Parathyroid adenoma (tissue), 2 donors: ENCODE data around the gene ATF7IP.

Experiments used
- H2AFZ ChIP-seq: fragments of 300-600 bp; sonication (generic); one replicate; pipeline ENCODE4 v1.7.0; 2017; ENCODE audit warnings: antibody characterized with exemption, mild to moderate bottlenecking
- H3K27ac ChIP-seq: fragments of 300-600 bp; sonication (generic); one replicate; pipeline ENCODE4 v1.7.0; 2017
- H3K27me3 ChIP-seq: fragments of 300-600 bp; sonication (generic); one replicate; pipeline ENCODE4 v1.7.0; 2017; ENCODE audit warnings: low read length; ENCODE audit not compliant: control insufficient read depth, insufficient read depth
- H3K36me3 ChIP-seq: fragments of 300-600 bp; sonication (generic); one replicate; pipeline ENCODE4 v1.7.0; 2017; ENCODE audit warnings: low read length; ENCODE audit not compliant: control insufficient read depth, insufficient read depth
- H3K4me1 ChIP-seq: fragments of 300-600 bp; sonication (generic); one replicate; pipeline ENCODE4 v1.7.0; 2017; ENCODE audit warnings: control low read depth
- H3K4me2 ChIP-seq: fragments of 300-600 bp; sonication (generic); one replicate; pipeline ENCODE4 v1.7.0; 2017; ENCODE audit warnings: low read length
- H3K4me3 ChIP-seq: fragments of 300-600 bp; sonication (generic); one replicate; pipeline ENCODE4 v1.7.0; 2017; ENCODE audit warnings: low read depth, low read length
- H3K79me2 ChIP-seq: fragments of 300-600 bp; sonication (generic); one replicate; pipeline ENCODE4 v1.7.0; 2017; ENCODE audit warnings: control low read depth
- H3K9ac ChIP-seq: fragments of 300-600 bp; sonication (generic); one replicate; pipeline ENCODE4 v1.7.0; 2017; ENCODE audit warnings: mild to moderate bottlenecking
- H3K9me3 ChIP-seq: fragments of 300-600 bp; sonication (generic); one replicate; pipeline ENCODE4 v1.7.0; 2017; ENCODE audit warnings: low read length; ENCODE audit not compliant: control insufficient read depth
- TF ChIP-seq, protein P1 (sequence below): fragments of 300-600 bp; sonication (generic); IDR thresholded peaks from one replicate; pipeline ENCODE4 v1.7.0; 2017; ENCODE audit warnings: antibody characterized with exemption, mild to moderate bottlenecking
- donor health status: primary hyperparathyroidism.

The ATF7IP gene

DNA sequence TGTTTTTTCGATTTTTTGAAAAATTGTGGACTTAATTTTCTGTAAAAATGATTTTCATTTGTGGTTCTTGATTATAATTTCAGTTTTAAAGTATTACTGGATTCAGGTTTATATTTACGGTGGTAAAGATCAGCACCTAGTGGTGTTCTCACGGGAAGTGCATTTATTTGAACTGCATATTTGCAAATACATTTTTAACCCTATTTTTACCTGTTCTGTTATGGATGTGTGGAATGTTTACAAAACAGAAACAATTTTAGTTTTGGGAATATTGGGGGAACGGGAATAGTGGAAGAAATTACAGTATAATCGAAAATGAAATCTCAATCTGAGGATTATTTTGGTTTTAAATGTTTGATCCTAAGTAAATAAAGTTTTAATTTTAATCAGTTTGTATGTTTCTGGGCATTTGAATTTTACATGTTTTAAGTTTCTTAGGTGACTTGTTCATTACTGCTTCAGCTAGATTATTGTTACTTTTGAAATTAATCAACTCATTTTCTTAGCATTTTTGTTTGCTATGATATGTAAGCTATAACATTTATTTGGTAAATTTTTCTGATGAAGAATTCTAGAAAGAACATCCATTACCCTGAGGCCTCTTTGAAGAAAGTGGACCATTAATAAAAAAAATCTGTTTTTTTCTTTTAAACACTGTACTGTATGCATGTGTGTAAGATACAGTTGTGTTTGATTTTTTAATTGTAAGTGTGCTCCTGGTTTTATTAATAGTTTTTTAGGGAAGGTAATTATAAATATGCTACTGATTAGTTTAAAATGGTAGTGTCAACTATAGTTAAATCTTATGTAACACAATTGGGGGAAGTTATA is 942 bp downstream of the ATF7IP start:
- Histone ChIP-seq H3K79me2 (peaks cover 17% of the 10 kb centered on the region), H3K9ac (peak overlapping the region; percentile 0), H3K27ac (peak overlapping the region; percentile 97), H3K9me3 (no peaks in the 10 kb centered on the region), H3K27me3 (no peaks in the 10 kb centered on the region), H2AFZ (peak overlapping the region; percentile 86), H3K36me3 (no peaks in the 10 kb centered on the region), H3K4me3 (peak overlapping the region; percentile 96), H3K4me1 (peaks cover 2% of the 10 kb centered on the region), H3K4me2 (peak overlapping the region; percentile 72)
- TF ChIP-seq, protein P1, sequence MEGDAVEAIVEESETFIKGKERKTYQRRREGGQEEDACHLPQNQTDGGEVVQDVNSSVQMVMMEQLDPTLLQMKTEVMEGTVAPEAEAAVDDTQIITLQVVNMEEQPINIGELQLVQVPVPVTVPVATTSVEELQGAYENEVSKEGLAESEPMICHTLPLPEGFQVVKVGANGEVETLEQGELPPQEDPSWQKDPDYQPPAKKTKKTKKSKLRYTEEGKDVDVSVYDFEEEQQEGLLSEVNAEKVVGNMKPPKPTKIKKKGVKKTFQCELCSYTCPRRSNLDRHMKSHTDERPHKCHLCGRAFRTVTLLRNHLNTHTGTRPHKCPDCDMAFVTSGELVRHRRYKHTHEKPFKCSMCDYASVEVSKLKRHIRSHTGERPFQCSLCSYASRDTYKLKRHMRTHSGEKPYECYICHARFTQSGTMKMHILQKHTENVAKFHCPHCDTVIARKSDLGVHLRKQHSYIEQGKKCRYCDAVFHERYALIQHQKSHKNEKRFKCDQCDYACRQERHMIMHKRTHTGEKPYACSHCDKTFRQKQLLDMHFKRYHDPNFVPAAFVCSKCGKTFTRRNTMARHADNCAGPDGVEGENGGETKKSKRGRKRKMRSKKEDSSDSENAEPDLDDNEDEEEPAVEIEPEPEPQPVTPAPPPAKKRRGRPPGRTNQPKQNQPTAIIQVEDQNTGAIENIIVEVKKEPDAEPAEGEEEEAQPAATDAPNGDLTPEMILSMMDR: peak; percentile 46

DNA sequence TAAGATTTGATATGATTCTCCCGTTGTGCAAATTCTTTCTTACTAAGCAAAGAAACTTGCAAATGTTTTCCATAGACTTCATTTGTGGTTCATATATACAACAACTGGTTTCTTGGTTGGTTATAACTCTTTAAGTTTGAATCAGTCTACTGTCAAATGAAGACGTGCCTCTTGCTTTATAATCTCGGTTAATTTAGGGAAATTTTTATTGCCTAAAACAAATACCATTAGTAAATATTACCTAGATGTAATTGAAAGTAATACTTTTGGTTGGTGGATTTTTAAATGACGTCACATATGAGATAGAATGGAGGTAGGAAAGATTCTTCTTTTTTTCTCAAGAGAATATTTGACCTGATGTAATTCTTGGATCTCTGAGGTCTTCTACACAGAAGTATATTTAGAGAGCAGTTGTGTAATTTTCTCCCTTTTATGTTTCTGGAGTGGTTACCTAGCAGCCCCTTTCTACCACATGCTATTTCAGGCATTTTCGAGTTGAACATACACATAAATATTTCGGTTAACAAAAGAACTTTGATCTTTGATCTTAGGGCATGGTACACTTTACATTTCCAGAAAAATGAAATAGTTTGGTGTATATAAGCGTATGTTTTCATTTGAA is 1.7 kb downstream of the ATF7IP start:
- Histone ChIP-seq H2AFZ (peak overlapping the region; percentile 43), H3K79me2 (peaks cover 21% of the 10 kb centered on the region), H3K4me3 (peak overlapping the region; percentile 96), H3K27me3 (no peaks in the 10 kb centered on the region), H3K4me2 (peak overlapping the region; percentile 72), H3K9me3 (no peaks in the 10 kb centered on the region), H3K9ac (peak overlapping the region; percentile 0), H3K4me1 (peaks cover 2% of the 10 kb centered on the region), H3K36me3 (no peaks in the 10 kb centered on the region), H3K27ac (peak overlapping the region; percentile 97)
- TF ChIP-seq, protein P1: no peak

DNA sequence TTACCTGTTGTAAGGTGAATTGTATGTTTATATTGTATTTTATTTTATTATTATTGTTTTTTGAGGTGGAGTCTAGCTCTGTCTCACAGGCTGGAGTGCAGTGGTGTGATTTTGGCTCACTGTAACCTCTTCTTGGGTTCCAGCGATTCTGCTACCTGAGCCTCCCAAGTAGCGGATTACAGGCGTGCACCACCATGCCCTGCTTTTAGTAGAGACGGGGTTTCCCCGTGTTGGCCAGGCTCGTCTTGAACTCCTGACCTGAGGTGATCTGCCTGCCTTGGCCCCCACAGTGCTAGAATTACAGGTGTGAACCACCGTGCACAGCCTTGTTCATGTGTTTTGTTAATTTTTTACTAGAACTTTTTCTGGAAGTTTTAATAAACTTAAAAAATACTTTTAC is 3.8 kb downstream of the ATF7IP start:
- no peak overlapping the region for H2AFZ ChIP-seq
- no peaks in the 10 kb centered on the region for H3K36me3 ChIP-seq
- H3K4me3 ChIP-seq: no peak overlapping the region
- H3K4me2 ChIP-seq: no peak overlapping the region
- peaks cover 34% of the 10 kb centered on the region for H3K79me2 ChIP-seq
- peaks cover 2% of the 10 kb centered on the region for H3K4me1 ChIP-seq
- H3K9ac ChIP-seq: no peak overlapping the region
- no peak overlapping the region for H3K27ac ChIP-seq
- TF ChIP-seq, protein P1: no peak
- no peaks in the 10 kb centered on the region for H3K27me3 ChIP-seq
- no peaks in the 10 kb centered on the region for H3K9me3 ChIP-seq

DNA sequence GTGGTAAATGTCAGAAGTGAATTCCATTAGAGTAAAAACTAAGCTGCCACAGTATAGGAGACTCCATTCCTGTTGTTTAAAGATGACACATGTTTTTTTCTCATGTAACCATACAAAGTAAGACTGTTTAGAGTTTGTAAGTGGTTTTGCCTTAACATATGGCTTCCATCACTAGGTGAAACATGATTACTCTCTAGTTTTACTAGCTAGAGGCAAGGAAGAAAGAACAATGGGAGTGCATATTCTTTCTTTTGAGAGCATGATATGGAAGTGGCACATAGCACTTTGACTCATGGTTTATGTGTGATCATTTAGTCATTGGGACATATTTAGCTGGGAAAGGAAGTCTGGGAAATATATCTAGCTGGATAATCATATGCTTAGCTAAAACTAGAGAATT is 7.7 kb downstream of the ATF7IP start:
- Histone ChIP-seq H3K9me3 (no peaks in the 10 kb centered on the region), H3K9ac (no peak overlapping the region), H3K79me2 (peaks cover 54% of the 10 kb centered on the region)

More for the DNA sequence above, 7.7 kb downstream of the ATF7IP start:
- no peak overlapping the region for H3K4me3 ChIP-seq
- no peak overlapping the region for H3K27ac ChIP-seq
- TF ChIP-seq, protein P1: no peak
- H3K4me2 ChIP-seq: no peak overlapping the region
- no peak overlapping the region for H2AFZ ChIP-seq
- no peaks in the 10 kb centered on the region for H3K4me1 ChIP-seq
- no peaks in the 10 kb centered on the region for H3K36me3 ChIP-seq
- H3K27me3 ChIP-seq: no peaks in the 10 kb centered on the region
